HG02798 (cell line): Measurements from ENCODE around the gene PGLYRP4.

Experiments
- ATAC-seq: cut with Tn5 transposase; IDR thresholded peaks from one replicate; pipeline ENCODE4 v1.9.1; 2021; ENCODE audit warnings: mild to moderate bottlenecking; ENCODE audit not compliant: unreplicated experiment, poor library complexity

The PGLYRP4 gene, protein sequence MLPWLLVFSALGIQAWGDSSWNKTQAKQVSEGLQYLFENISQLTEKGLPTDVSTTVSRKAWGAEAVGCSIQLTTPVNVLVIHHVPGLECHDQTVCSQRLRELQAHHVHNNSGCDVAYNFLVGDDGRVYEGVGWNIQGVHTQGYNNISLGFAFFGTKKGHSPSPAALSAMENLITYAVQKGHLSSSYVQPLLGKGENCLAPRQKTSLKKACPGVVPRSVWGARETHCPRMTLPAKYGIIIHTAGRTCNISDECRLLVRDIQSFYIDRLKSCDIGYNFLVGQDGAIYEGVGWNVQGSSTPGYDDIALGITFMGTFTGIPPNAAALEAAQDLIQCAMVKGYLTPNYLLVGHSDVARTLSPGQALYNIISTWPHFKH

DNA sequence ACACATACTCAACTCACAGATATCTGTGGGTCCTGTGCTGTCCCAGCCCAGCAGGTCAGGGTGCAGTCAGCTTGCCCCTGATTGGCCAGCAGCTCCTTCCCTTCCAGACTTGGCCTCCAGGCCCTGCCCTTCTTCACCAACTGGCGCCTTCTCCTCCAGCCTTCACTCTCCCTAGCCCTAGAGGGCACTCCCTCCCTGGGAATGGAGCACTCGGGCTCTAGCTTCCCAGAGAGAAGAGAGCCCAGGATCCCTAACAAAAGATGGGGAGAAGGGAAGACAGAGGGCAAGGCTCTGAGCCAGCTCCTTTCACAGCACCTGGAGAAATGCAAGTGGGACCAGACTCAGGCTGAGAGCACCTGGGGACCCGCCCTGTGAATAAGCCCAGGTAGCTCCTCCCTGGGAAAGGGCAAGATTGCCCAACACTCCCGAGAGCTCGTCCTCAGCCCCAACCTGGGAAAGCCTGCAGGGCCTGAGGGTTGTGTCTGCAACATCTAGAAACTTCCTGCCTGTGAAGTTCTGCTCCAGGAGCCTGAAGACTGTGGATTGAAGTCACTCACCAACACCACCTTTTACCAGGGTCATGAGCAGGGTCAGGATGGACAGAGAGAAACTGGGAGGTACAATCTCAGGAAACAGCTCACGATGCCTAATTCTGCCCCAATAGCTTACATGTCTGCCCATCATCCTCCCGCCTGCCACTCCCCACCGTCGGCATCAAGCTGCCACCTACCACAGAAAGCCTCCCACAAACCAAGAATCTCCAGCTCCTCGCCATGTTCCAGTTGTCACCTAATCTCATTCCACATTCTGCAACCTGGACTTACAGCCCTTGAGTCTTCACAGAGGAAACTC lies at the start of gene PGLYRP4:
PGLYRP4 (minus strand) TSS at position 331 of the 852 bp plus-strand sequence. CDS start 909 bp downstream, outside the sequence.
- no peak for ATAC-seq

DNA sequence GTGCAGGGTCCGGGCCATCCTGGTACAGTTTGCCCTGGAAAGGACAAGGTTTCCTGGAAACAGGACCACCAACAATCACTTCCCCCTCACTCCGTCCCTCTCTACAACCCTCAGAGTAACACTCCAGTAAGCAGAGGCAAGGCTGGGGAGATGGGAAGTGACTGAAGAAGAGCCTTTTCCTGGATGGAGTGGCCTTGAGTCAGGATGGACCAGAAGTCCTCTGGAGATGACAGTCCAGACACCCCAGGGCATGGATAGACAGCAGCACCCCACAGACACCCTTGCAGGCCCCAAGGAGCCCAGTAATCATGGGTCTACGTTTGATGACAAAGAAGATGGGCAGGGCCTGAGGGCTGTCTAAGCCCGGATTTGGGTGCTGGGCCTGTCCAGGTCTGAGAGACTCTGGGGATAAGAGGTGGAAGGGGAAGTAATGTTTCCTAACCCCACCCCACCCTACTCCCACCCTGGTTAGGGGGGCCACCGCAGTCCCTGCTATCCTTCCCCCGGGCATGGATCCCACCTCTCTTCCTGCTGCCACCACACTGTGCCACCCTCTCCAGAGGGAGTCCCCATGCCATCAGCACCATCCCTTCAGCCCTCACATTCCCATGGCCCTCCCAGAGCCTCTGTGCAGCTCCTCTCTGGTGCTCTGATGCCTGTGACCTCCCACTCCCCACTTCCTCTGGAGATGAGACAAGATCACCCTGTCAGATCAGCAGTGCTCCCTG lies 49.4 kb upstream of the PGLYRP4 start:
- ATAC-seq, result no peak

DNA sequence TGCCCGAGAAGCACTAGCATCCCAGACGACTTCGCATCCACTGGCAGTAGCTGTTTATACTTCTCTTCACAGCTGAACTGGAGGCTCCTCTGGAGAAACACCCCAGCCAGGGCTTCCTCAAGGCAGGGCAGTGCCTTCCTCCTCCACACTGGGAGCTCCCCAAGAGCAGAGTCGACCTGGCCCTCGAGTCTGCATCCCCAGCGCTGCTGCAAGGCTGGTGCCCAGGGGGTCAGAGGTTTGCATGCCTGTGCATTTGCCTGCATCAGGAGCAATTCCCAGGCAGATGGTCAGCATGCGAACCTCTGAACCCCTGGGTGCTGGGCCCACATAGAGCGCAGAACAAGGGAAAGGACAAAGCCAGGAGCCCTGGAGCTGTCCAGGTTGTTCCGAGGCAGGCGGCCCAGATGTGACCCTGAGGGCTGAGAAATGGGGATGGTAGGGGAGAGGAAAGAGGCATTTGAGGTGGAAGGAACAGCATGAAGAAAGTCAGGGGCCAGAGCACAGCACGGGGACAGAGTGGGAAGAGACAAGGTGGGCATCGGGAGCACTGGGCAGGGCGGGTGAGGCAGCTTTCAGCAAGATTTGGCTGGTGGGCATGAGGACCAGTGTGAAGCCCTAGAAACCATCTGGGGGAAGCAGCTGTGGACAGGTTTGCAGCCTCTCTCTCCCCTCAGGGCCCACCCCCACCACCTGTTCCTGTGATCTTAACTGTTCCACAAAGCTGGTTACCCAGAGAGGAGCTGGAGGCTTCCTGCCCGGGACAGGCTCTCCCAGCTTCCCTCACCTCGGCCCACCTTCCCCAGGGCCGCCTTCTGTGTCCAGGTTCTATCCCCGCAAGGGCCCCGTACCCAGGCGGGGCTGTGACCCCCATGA lies 48.6 kb upstream of the PGLYRP4 start:
- ATAC-seq, result no peak

DNA sequence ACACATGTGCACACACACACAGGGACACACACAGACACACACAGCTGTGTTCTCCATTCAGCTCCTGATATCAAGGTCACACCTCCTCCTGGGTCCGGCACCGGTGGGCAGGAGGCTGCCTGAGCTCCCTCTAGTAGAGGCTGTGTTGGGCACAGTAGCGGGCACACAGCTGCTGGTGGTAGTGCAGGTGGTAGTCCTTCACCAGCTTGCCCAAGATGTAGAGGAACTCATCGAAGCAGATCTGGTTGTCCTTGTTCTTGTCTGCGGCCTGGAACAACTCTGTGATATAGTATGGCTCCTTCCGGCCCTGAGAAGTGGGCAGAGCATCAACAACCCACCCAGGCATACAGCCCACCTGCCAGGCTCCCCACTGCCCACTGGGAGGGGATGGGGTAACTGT lies 47.8 kb upstream of the PGLYRP4 start:
- ATAC-seq, result no peak

DNA sequence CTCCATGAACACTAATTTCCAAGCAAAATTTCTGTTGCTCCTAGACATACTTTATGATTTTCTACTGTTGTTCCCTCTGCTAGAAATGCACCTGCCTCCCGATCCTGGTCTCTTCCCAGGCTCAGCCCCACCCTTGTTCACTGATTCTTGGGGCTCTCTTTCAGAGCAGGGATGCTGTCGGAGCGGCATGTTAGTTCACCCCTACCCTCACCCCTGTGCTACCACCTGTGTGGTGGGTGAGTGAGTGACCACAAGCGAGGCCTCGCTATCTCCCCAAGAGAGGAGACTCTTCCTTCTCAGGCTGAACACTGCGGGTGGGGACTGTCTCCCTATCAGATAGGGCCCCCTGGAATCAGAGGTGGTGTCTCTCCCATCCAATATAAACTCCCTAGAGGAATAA lies 47.1 kb upstream of the PGLYRP4 start:
- ATAC-seq, result no peak

DNA sequence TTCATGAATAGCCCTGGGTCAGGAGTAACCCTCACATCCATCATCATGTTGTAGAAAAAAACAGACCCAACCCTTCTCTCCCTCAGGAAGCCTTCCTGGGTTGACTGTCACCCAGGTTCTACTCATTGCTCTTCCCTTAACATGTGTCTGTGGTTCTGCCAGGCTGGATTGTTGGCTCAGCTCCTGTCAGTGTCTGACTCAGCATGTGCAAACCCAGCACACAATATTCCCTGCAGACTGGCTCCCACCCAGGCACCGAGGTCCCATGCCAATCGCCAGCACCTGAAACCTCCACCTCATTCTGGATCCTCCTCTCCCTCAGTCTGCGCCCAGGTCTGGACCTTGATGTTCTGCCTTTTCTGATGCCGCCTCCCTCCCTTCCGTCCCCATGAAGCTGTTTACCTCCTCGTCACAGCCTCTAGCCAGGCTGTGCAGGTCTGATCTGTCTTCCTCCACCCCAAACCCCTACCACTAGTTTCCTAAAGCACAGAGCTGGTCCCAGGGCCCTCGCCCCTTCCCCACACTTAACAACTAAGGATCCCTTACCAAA lies 46.6 kb upstream of the PGLYRP4 start:
- ATAC-seq, result no peak

DNA sequence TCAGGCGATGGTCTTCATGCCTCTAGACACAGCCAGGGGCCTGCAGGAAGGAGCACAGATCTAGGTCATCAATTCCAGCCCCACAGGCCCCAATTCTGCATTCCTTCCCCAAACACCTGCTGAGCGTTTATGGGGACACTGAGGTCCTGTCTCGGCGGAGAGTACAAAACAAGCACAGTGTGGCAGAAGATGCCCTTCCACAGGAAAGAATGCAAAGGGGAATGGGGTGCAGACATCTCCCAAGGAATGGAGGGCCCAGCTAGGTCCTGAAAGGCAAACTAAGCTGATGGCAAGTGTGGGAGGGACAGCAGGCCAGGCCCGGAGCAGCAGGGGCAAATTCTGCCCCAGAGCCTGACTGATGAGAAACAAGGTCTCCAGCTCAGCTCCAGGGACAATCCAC lies 45.8 kb upstream of the PGLYRP4 start:
- ATAC-seq, result no peak

DNA sequence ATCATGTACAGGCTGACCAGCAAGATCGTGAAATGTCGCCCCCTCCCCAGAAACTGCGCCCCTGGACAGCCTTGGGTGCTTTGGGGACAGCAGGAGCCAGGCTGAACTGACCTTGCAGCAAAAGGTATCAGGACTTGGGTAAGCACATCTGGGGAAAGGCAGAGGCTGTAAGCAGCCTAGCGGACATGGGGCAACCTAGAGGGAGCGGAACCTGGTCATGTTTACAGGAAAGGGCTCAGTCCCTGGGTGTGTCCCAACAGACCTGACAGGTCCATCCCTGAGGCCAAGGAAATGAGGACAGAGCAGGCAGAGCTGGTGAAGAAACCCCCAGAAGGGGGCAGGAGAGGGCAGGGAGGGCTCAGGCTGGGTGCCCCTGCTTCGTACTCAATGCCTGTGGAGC lies 45.3 kb upstream of the PGLYRP4 start:
- no peak for ATAC-seq

DNA sequence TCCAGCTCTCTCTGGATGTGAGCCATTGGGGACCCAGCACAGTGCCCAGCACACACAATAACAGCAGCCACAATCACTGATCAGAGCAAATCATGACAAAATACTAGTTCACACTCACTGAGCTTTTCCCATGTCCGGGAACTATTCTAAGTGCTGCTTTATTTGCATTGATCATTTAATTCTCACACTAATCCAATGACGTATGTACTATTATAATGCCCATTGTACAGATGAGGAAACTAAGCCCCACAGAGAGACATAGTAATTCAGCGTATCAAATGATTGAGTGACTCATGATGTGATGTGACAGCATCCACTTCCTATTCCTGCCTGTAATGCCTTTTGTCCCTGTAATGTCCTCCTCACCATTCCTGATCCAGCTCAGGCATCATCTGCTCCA lies 44.2 kb upstream of the PGLYRP4 start:
- no peak for ATAC-seq

DNA sequence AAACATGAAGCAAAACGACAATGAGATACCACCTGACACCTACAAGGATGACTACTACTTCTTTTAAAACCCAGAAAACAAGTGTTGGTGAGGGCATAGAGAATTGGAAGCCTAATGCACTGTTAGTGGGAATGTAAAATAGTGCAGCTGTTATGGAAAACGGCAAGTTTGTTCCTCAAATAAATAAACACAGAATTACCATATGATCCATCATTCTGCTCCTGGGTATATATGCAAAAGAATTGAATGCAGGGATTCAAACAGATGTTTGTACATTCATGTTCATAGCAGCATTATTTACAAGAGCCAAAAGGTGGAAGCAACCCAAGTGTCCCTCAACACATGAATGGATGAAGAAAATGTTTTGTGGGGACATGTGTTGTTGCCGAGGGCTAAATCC lies 43.6 kb upstream of the PGLYRP4 start:
- no peak for ATAC-seq

DNA sequence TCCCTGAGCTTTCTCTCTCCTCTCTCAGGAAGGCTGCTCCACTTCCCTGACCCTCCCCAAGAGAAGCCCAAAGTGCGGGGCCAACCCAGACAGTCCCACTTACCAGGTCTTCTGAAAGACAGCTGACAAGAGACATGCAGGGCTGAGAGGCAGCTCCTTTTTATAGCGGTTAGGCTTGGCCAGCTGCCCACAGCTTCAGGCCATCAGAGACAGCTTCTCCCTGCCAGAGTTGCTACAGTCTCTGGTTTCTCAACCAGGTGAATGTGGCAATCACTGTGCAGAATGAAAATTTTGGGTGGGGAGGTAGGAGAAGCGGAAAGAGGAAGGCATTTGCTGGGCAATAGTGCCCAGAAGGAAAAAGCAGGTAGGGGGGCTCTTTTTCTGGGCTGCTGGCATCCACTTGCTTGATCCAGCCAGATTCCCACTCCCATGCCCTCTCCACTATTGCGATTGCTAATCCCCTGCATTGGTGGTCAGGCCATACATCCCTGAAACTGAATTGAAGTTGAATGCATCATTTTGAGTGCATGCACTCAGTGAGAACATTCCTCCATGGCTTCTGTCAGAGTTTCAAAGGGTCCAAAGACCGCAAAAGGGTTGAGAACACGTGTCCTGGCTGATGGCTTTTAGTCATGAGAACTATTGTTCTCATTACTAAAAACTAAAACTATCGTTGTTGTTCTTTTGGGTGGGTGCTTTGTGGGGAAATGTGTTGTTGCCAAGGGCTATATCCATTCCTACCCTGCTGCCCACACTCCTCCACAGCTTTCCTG lies 42.5 kb upstream of the PGLYRP4 start, which contains the start of gene S100A8:
S100A8 (minus strand) TSS at position 136 of the 773 bp plus-strand sequence. CDS start 538 bp downstream, outside the sequence.
- ATAC-seq, result no peak

DNA sequence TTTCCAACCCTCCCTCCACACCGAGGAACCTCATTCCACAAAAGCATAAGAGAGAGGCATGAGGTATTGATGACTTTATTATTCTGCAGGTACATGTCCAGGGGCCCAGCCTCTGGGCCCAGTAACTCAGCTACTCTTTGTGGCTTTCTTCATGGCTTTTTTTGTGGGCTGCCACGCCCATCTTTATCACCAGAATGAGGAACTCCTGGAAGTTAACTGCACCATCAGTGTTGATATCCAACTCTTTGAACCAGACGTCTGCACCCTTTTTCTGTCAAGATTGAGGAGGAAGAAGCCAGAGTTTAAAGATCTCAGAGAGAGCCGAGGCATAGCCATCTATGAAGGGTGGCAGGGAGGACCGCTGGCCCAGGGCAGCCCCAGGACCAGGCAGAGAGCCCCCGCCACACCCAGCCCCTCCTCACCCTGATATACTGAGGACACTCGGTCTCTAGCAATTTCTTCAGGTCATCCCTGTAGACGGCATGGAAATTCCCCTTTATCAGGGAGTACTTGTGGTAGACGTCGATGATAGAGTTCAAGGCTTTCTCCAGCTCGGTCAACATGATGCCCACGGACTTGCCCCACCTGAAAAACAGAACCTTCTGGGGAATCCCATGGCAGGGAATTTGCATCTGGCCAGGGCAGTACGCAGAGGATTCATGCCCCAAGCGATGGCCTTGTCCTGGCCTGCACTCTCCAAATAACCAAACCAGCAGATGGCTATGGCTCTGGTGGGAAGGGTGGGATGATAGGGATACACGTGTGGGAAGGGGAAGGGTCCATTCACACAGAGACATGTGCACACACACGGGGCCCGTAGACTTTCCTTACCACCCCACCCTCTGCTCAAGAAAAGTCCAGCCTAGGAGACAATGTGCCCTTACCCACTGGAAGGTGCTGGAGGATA lies 41.6 kb upstream of the PGLYRP4 start:
- ATAC-seq, result no peak

DNA sequence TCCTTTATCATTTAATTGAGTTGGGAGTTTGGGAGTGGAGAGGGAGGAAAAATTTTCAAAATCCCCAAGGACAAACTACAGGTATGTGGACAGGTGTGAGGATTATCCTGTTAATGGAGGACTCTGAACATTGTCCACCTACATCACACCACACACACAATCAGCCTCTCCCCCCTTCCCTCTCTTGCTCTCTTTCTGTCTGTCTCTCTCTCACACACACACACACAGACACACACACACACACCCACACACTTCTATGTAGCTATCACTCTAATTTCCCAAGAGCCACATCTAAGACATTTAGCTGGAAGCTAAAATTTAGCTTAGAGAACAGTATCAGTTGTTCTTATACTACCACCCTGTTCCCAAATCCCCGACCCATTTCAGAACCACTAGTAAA lies 40.8 kb upstream of the PGLYRP4 start:
- no peak for ATAC-seq

DNA sequence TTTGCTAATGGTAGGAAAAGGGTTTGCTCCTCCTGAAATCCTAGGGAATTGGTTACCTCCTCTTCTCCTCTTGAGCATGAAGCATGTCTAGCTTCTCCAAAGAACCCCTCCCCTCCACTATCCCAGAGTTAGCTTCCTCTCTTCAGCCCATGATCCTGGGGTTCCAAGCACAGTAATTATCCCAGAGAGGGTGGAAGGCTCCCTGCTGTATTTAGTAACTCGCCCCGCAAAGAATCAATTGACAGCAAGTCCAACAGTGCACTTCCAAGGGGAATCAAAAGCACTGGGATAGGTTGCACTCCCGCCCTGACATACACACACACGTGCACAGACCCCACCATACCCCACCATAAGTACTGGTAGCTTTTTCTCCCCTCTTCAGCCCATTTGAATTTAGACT lies 39.1 kb upstream of the PGLYRP4 start:
- ATAC-seq, result no peak

DNA sequence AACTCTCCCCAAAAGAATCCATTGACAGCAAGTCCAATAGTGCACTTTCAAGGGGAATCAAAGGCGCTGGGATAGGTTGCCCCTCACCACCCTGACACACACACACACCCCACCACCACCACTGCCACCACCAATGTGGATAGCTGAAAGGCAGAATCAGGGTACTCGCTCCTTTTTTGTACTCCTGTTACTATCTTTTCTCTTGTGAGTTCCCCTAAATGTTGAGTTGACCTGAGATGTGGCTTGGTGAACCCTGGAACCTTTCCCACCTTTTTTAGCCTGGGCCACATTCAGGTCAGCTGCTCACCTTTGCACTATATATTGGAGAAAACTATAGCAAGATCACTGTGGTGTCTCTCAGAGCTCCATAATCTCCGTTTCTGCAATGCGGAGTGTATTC lies 38.4 kb upstream of the PGLYRP4 start:
- no peak for ATAC-seq

DNA sequence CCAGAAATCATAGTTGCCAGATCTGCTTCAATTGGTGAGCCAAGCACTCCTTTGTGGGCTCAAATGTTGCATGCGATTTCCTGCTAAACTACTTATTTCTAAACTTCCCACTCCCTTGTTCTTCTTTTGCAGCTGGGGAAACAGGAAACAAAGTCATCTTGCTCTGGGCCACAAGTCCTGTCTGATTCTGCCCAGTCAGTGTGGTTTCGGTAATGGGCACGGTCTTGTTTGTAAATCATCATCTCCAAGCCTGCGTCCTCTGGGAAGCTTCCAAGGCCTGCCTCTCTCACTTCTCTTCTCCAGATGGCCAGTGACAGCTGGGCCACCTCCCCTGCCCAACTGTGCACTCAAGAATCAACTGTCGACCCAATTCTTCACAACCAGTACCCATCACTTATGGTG lies 37.9 kb upstream of the PGLYRP4 start:
- ATAC-seq, result no peak

DNA sequence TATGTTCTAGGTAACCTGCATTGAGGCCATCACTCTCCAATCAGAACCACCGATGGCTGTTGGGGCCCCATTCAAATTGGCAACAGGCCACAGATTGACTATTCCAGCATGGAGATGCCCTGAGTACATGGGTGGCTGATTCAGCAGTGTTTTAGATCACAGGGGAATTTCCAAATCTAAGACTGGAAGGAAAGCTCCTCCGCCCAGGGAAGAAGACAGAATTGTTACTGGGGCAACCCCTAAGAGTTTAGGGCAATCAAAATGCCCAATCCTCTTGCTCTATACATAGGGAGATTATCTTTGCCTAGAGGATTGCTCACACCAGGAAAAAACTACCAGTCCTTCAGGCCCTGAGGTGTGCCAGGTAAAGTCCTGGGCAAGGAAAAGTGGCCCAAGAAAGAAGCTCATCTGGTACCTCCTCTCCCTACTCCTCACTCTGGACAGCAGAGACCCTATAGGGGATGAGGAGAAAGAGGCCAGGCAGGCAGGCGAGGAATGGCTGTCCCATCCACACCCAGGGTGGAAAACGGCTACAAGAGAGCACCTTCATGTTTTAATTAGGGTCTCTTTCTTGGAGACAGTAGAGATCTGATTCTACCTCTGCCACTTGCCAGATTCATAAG lies 36.4 kb upstream of the PGLYRP4 start:
- no peak for ATAC-seq
